Posterior cingulate gyrus (tissue), 11 donors: ENCODE measurements around the gene SLAMF6.
"Not testable (repeated sequence)": the region's sequence is repeated elsewhere in the genome, so short reads cannot be mapped to it uniquely, and the experiment has no call there.

Source experiments
- DNase-seq, 10 donors: peaks; one replicate each; pipeline versions ENCODE4 v3.0.0 to v3.0.0-alpha.2; 2020 to 2021; ENCODE audit warnings: mixed read lengths in 3 of 10
- intact Hi-C: fragments of 100-400 bp; cut with DNase I; formaldehyde crosslinking; loops from one replicate; pipeline ENCODE4 v1.15.1; 2023

SLAMF6 gene

DNA sequence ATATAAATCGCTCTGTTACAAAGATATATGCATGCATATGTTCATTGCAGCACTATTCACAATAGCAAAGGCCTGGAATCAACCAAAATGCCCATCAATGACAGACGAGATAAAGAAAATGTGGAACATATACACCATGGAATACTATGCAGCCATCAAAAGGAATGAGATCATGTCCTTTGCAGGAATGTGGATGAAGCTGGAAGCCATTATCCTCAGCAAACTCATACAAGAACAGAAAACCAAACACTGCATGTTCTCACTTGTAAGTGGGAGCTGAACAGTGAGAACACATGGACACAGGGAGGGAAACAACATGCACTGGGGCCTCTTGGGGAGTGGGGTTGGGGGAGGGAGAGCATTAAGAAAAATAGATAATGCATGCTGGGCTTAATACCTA lies 5.5 kb downstream of the SLAMF6 start:
- intact Hi-C loops, DNase-seq: not testable (repeated sequence)

GRCh38 chr1:160515908-160516307 lies 7.1 kb downstream of the SLAMF6 start:
- DNase-seq, intact Hi-C loops: not testable (repeated sequence)

- intact Hi-C loops = no loop called here
- no peak for DNase-seq
Observed at GRCh38 chr1:160504651-160505050, 18.4 kb downstream of the SLAMF6 start.

DNA sequence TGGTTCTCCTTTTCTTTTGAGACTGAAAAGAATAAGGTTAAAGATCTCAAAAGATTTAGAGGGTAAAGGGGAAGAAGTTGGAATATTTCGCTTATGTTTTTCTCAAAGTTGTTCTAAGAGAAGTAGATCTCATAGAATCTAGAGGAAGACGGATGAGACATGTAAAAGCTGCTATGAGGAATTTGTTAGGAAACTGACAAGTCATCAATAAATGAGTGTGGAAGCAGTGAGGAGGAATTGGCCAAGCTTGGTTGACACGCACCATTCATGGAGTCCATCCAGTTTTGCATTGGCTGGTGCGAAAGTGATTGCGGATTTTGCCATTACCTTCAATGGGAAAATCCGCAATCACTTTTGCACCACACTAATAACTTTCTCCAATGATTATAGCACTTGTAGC lies 20.0 kb downstream of the SLAMF6 start:
- no peak for DNase-seq
- intact Hi-C loops = no loop called here

GRCh38 chr1:160500321-160500990 lies 22.6 kb downstream of the SLAMF6 start:
- no peak for DNase-seq
- intact Hi-C loops = no loop called here

DNA sequence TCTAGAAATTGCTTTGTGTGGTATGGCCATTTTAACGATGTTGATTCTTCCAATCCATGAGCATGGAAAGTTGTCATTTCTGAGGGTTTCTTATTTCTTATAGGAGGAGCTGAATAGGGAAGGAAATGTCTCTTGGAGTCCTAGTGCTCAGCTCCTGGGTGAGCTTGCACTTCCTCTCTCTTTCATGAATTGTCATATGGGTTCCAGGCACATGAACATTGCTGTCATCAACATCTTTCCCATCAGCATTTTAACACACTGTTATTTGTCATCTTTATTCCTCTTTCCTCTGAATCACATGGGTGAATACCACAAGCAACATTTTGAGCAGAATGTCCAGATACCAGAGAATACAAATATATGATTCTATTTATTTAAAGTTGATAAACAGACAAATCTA lies 23.4 kb downstream of the SLAMF6 start:
- intact Hi-C loops = no loop called here
- no peak for DNase-seq

DNA sequence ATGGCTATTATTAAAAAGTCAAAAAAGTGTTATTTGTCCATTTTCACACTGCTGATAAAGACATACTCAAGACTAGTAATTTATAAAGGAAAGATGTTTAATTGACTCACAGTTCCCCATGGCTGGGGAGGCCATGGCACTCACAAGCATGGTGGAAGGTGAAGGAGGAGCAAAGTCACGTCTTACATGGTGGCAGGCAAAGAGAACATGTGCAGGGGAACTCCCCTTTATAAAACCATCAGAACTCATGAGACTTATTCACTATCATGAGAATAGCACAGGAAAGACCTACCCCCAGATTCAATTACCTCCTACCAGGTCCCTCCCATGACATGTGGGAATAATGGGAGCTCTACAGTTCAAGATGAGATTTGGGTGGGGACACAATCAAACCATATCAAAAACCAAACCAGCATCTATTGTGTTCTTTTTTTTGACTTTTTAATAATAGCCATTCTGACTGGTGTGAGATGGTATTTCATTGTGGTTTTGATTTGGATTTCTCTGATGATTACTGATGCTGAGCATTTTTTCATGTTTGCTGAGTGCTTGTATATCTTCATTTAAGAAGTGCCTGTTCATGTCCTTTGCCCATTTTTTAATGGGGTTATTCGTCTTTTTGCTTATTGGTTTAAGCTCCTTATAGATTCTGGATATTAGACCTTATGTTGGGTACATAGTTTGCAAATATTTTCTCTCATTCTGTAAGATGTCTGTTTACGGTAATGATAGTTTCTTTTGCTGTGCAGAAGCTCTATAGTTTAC lies 24.6 kb downstream of the SLAMF6 start:
- intact Hi-C loops, DNase-seq: not testable (repeated sequence)

DNA sequence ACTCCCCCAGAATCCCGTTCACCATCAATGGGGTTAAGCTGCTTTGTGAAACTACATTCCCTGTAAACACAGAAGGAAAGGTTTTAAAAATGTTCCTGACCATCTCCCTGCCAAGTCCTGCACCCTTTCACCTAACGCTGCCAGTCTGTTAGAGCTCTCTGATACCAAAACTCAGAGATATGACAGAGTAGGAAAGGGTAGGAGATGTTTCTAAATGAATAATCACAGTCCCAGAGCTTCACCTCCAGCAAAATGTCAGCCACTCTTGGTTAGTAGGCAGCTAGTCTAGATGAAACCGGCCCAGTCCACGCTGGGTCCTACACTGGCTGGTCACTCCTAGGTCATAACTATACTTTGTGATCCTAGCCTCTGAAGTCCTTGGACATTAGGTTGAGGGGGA lies 26.7 kb downstream of the SLAMF6 start:
- intact Hi-C loops = no loop called here
- no peak for DNase-seq

GRCh38 chr1:160494620-160495019 lies 28.4 kb downstream of the SLAMF6 start:
- no peak for DNase-seq
- intact Hi-C loops = no loop called here

DNA sequence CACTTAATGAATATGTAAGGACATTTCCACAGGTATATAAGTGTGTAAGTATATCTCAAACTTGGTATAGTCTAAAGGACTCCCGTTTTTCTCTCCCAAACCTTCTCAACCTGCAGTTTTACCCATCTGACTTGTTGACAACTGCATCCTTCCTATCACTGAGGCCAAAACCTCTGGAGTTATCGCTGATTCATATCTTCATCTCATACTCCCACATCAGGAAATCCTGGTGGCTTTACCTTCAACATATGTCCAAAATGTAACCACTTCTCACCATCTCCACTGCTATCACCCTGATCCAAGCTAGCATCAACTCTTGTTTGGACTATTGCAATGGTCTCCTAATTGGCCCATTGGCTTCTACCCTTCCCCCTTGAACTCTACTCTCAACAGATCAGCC lies 30.4 kb downstream of the SLAMF6 start:
- intact Hi-C loops = no loop called here

DNA sequence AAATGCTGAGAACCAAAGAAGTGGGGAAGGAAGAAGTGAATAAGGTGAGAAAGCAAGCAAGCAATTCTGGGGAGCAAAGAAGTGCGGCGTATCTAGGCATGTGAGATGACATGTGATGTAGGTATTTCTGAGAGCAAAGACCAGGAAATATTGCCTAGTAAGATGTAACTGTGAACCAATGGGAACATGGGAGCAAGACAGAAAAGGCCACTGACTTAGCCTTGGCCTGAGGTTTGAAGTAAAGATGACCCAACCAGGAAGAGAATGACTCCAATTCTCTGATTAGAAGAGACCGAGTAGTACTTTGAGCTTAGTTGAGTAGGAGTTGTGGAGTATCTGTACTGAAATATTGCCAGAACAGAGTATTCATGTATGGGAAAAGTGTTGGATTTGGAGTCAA lies 31.1 kb downstream of the SLAMF6 start:
- intact Hi-C loops = no loop called here
- no peak for DNase-seq

More for the DNA sequence above, 30.4 kb downstream of the SLAMF6 start:
- no peak for DNase-seq

DNA sequence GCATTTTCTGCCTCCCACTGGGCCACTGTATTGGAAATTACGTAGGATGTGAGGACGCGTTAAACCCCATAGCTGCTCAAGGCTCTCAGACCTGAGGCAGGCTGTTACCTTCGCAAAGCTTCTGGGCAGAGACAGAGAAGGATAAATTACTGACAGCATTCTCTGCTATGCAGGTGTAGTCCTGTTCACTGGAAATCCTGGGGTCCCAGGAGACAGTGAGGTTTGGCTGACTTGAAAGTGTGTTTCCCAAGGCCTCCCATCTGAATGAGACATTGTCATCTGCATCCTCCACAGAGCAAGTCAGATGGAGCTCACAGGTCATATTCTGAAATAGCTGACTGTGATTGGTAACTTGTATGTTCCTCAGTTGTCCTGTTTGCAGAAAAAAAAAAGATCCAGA lies 32.0 kb downstream of the SLAMF6 start:
- intact Hi-C loops = no loop called here
- DNase-seq = no peak

DNA sequence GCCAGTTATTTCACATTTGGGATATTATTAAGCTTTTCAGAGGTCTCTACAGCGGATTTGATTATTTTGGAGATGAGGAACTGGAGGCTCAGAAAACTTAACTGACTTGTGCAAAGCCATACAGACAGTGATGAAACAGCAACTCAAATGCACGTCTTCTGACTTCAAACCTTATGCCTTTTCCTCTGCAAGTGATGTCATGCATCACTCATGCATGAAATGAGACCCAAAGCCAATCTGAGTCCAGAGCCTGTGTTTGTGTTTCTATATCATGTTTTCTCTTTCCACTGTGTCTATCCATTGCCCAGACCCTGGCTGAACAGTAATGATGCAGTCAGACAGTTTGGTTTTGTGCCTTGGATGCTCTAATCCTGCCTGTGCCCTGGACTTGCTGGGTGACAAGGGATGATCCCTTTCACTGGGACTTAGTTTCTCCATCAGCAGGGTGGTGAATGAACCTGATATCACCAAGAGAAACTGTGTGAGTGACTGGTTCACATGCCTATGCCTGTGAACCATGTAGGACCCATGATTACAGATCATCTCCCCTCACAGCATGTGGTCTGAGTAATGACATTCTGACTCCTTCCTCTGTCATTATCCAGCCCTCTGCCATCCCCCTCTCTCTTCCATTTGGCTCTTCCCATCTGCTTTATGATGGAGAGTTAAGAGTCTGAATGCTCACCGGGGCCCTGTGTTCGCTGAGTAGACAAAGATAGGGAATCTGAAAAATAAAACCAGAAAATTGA lies 33.4 kb downstream of the SLAMF6 start:
- DNase-seq = no peak
- intact Hi-C loops = no loop called here

- DNase-seq = no peak
- intact Hi-C loops = no loop called here
Observed at GRCh38 chr1:160488347-160489058, 34.6 kb downstream of the SLAMF6 start.

DNA sequence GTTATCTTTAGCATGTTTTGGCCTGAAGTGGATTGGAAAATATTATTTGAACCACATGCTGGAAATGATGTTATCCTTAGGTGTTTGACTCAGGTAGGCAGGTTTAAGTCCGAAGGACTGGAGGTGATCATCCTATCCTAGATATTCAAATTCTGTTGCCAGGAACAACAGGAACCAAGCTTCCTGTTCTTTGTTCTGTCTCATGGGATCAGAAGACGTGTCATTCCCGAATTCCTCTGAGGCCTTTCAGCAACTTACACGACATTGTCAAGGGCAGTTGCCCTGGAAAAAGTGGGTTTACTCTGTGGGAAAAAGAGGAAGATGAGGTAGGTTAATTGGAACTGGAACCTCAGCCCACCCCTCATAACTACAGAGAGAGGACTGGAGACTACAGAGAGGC lies 36.6 kb downstream of the SLAMF6 start:
- no peak for DNase-seq

DNA sequence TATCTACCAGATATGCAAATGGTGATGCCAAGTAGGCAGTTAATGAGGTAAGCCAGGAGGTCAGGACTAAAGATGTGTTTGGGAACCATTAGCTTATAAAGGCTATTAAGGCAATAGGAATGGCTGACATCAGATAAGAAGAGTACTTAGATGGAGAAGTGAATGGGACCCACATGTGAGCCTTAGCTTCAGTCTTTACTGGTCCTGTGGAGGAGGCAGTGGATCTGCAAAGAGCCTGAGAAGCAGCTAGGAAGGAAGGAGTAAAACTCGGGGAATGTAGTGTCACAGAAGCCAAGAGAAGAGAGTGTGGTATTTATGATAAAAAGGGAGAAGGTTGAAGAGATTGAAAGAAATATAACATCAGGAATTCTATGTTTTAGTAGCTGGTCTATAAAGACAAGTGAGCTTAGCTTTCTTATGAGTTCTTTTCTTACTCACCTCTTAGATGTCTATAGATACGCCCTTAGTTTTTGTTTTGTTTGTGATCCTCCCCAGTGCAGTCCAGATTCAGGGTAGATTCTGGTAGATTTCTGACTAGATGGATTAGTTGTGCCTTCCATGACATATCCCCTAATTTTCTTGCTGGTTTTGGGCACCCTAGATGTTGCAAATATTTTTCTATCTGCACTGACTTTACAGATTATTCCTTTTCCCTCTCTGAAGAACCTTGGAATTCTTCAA lies 39.4 kb downstream of the SLAMF6 start:
- intact Hi-C loops = no loop called here
- no peak for DNase-seq

More for the DNA sequence above, 36.6 kb downstream of the SLAMF6 start:
- intact Hi-C loops = no loop called here

DNA sequence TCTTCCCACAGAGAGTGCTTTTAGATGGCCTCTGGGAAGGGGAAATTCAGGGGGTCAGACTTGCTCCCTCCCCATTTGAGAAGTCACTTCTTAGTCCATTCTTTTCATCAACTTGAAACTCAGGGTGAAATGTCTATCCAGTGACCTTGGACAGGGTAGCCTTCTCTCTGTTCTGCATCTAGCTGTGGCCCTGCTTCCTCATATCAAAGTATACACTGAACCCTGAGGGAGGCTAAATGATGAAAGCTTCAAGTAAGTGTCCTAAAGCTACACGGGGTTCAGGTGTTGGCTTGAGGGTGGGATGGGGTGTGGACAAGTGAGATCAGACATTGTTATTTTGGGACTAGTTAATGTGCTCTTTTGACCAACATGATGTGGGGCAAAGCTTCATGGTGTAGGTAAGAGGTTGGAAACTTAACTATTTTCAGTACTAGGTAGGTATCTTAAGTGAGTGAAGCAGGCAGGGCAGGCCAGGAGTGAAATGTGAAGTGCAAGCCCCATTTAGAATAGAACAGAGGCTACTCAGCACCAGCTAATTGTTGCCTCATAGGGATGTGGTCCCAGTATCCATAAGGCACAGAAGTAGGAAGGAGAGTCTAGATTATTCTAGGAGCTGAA lies 41.0 kb downstream of the SLAMF6 start:
- DNase-seq = no peak

GRCh38 chr1:160480781-160481180 lies 42.3 kb downstream of the SLAMF6 start:
- intact Hi-C loops, DNase-seq: not testable (repeated sequence)

More for the DNA sequence above, 41.0 kb downstream of the SLAMF6 start:
- intact Hi-C loops = no loop called here

GRCh38 chr1:160479091-160479490 lies 44.0 kb downstream of the SLAMF6 start:
- intact Hi-C loops, DNase-seq: not testable (repeated sequence)
